ENCODE data around the gene HIF3A.
"Not testable (repeated sequence)": the region's sequence is repeated elsewhere in the genome, so short reads cannot be mapped to it uniquely, and the experiment has no call there.

The HIF3A gene

GRCh38 chr19:46271481-46272197 is 25.2 kb upstream of the HIF3A start:
- TF ChIP-seq CTCF (conservative IDR thresholded peaks at IDR 0.05; ENCODE audit: low read length) (no peak), EZH2phosphoT487 (IDR thresholded peaks at IDR 0.05; ENCODE audit: borderline replicate concordance) (no peak)
- Histone ChIP-seq H3K79me2 (ENCODE audit: insufficient read depth, low read length) (no peaks in the 10 kb centered on the region), H3K9ac (ENCODE audit: low read depth, low read length, poor library complexity, severe bottlenecking) (no peak overlapping the region), H4K20me1 (ENCODE audit: insufficient read depth, low read length, poor library complexity, severe bottlenecking) (no peaks in the 10 kb centered on the region), H3K4me2 (ENCODE audit: low read depth, low read length, poor library complexity, severe bottlenecking) (no peak overlapping the region), H3K9me2 (replicated peaks; ENCODE audit: low read depth, low read length) (no peaks in the 10 kb centered on the region), H3K4me1 (ENCODE audit: insufficient read depth, low read length, poor library complexity, severe bottlenecking) (no peaks in the 10 kb centered on the region), H3K27me3 (ENCODE audit: insufficient read depth, low read length, poor library complexity, severe bottlenecking) (no peaks in the 10 kb centered on the region), H2AFZ (ENCODE audit: low read length) (no peak overlapping the region), H3F3A (ENCODE audit: low read depth) (no peaks in the 10 kb centered on the region), H3K36me3 (ENCODE audit: insufficient read depth, low read length) (no peaks in the 10 kb centered on the region), H3K9me3 (ENCODE audit: insufficient read depth, low read depth, low read length) (no peaks in the 10 kb centered on the region), H3K4me3 (ENCODE audit: low read length, poor library complexity, severe bottlenecking) (no peak overlapping the region)

- H3K9me3 ChIP-seq (ENCODE audit: insufficient read depth, low read depth, low read length); H2AFZ ChIP-seq (ENCODE audit: low read length); H3K4me3 ChIP-seq (ENCODE audit: low read length, poor library complexity, severe bottlenecking); H3K27me3 ChIP-seq (ENCODE audit: insufficient read depth, low read length, poor library complexity, severe bottlenecking); H3K4me2 ChIP-seq (ENCODE audit: low read depth, low read length, poor library complexity, severe bottlenecking); H3K36me3 ChIP-seq (ENCODE audit: insufficient read depth, low read length); H3K9me2 ChIP-seq (replicated peaks; ENCODE audit: low read depth, low read length); H3K9ac ChIP-seq (ENCODE audit: low read depth, low read length, poor library complexity, severe bottlenecking); H3K79me2 ChIP-seq (ENCODE audit: insufficient read depth, low read length); H4K20me1 ChIP-seq (ENCODE audit: insufficient read depth, low read length, poor library complexity, severe bottlenecking); H3K4me1 ChIP-seq (ENCODE audit: insufficient read depth, low read length, poor library complexity, severe bottlenecking); H3F3A ChIP-seq (ENCODE audit: low read depth): not testable (repeated sequence)
Observed at GRCh38 chr19:46273931-46274330, 22.9 kb upstream of the HIF3A start.

GRCh38 chr19:46279177-46279576 is 17.7 kb upstream of the HIF3A start:
- no peaks in the 10 kb centered on the region for H3K9me3 ChIP-seq (ENCODE audit: insufficient read depth, low read depth, low read length)
- no peaks in the 10 kb centered on the region for H4K20me1 ChIP-seq (ENCODE audit: insufficient read depth, low read length, poor library complexity, severe bottlenecking)
- no peak overlapping the region for H2AFZ ChIP-seq (ENCODE audit: low read length)
- H3K4me2 ChIP-seq (ENCODE audit: low read depth, low read length, poor library complexity, severe bottlenecking), result no peak overlapping the region
- H3K9ac ChIP-seq (ENCODE audit: low read depth, low read length, poor library complexity, severe bottlenecking), result no peak overlapping the region
- no peaks in the 10 kb centered on the region for H3K36me3 ChIP-seq (ENCODE audit: insufficient read depth, low read length)
- H3K9me2 ChIP-seq (replicated peaks; ENCODE audit: low read depth, low read length), result no peaks in the 10 kb centered on the region
- H3K4me3 ChIP-seq (ENCODE audit: low read length, poor library complexity, severe bottlenecking), result no peak overlapping the region
- H3K79me2 ChIP-seq (ENCODE audit: insufficient read depth, low read length), result no peaks in the 10 kb centered on the region
- no peaks in the 10 kb centered on the region for H3F3A ChIP-seq (ENCODE audit: low read depth)
- H3K4me1 ChIP-seq (ENCODE audit: insufficient read depth, low read length, poor library complexity, severe bottlenecking), result no peaks in the 10 kb centered on the region
- H3K27me3 ChIP-seq (ENCODE audit: insufficient read depth, low read length, poor library complexity, severe bottlenecking), result no peaks in the 10 kb centered on the region
- no peak for TF ChIP-seq CTCF (conservative IDR thresholded peaks at IDR 0.05; ENCODE audit: low read length)
- TF ChIP-seq EZH2phosphoT487 (IDR thresholded peaks at IDR 0.05; ENCODE audit: borderline replicate concordance), result no peak

- Histone ChIP-seq H3F3A (ENCODE audit: low read depth) (no peaks in the 10 kb centered on the region), H3K4me2 (ENCODE audit: low read depth, low read length, poor library complexity, severe bottlenecking) (no peak overlapping the region), H3K27me3 (ENCODE audit: insufficient read depth, low read length, poor library complexity, severe bottlenecking) (no peaks in the 10 kb centered on the region), H3K36me3 (ENCODE audit: insufficient read depth, low read length) (no peaks in the 10 kb centered on the region), H3K9me2 (replicated peaks; ENCODE audit: low read depth, low read length) (no peaks in the 10 kb centered on the region), H3K4me1 (ENCODE audit: insufficient read depth, low read length, poor library complexity, severe bottlenecking) (no peaks in the 10 kb centered on the region), H3K9ac (ENCODE audit: low read depth, low read length, poor library complexity, severe bottlenecking) (no peak overlapping the region), H3K79me2 (ENCODE audit: insufficient read depth, low read length) (no peaks in the 10 kb centered on the region), H4K20me1 (ENCODE audit: insufficient read depth, low read length, poor library complexity, severe bottlenecking) (no peaks in the 10 kb centered on the region), H3K9me3 (ENCODE audit: insufficient read depth, low read depth, low read length) (no peaks in the 10 kb centered on the region), H2AFZ (ENCODE audit: low read length) (no peak overlapping the region), H3K4me3 (ENCODE audit: low read length, poor library complexity, severe bottlenecking) (no peak overlapping the region)
- TF ChIP-seq CTCF (conservative IDR thresholded peaks at IDR 0.05; ENCODE audit: low read length) (no peak), EZH2phosphoT487 (IDR thresholded peaks at IDR 0.05; ENCODE audit: borderline replicate concordance) (no peak)
Observed at GRCh38 chr19:46283771-46284170, 13.1 kb upstream of the HIF3A start.
